Stomach (tissue), 4 donors: ENCODE data around the gene ZMIZ1.
A peak's percentile ranks its signal among the peaks of the same experiment; 100 is the strongest.

Source experiments
- CTCF ChIP-seq, 7 experiments: fragments of 450-650 bp in 4 of 7; fragments of 200-600 bp in 3 of 7; sonication (generic) in 3 of 7; IDR thresholded peaks; one replicate each; pipeline ENCODE4 v1.5.1; 2016 to 2019; ENCODE audit warnings: antibody characterized with exemption in 7 of 7, control low read depth in 2 of 7, mild to moderate bottlenecking in 1 of 7
- EP300 ChIP-seq: sonication (generic); formaldehyde crosslinking; IDR thresholded peaks from one replicate; pipeline ENCODE4 v1.6.1; 2017; ENCODE audit warnings: antibody characterized with exemption
- POLR2A ChIP-seq, 4 donors: fragments of 450-650 bp; IDR thresholded peaks; one replicate each; pipeline ENCODE4 v1.6.1; 2016; ENCODE audit warnings: antibody characterized with exemption in 4 of 4, control low read depth in 2 of 4, mild to moderate bottlenecking in 1 of 4, moderate library complexity in 1 of 4
- POLR2AphosphoS5 ChIP-seq, 3 donors: sonication (generic); formaldehyde crosslinking; IDR thresholded peaks; one replicate each; pipeline ENCODE4 v1.6.1; 2016; ENCODE audit warnings: antibody characterized with exemption in 3 of 3

- TF ChIP-seq POLR2A (IDR thresholded peaks at IDR 0.05) (no peak), CTCF (IDR thresholded peaks at IDR 0.05) (peak in 6 of 7 experiments; percentile 77 to 95 (median 92)), EP300 (no peak), POLR2AphosphoS5 (IDR thresholded peaks at IDR 0.05) (peak in 2 of 3 donors; percentile 9 to 85)
Observed at GRCh38 chr10:79195091-79195923, 126.5 kb downstream of the ZMIZ1 start.
